Measurements from ENCODE around the gene NPY5R. TPM values are rescaled to one million over a fixed set of nuclear protein-coding genes. Genes with fewer than 3 reads are reported as not detected.

Gene NPY5R
- total RNA-seq, 2 experiments from 2014 or later = not detected

GRCh38 chr4:163393471-163393870, 49.8 kb downstream of the NPY5R start:
- Mint-ChIP-seq H3K27ac (no peak overlapping the region), H3K4me3 (no peak overlapping the region), H3K36me3 (ENCODE audit: low read depth) (no peaks in the 10 kb centered on the region), H3K27me3 (peaks cover 11% of the 10 kb centered on the region), H3K4me1 (ENCODE audit: low read depth) (no peaks in the 10 kb centered on the region), H3K9me3 (no peaks in the 10 kb centered on the region)
- DNase-seq = no peak
- ChIA-PET CTCF (no interaction called here), POLR2A (no interaction called here)
- no peak for TF ChIP-seq CTCF (IDR thresholded peaks at IDR 0.05)
- intact Hi-C loops (cut with micrococcal nuclease) = no loop called here
- ATAC-seq = no peak

GRCh38 chr4:163395055-163395454, 51.4 kb downstream of the NPY5R start:
- no peaks in the 10 kb centered on the region for H3K9me3 Mint-ChIP-seq
- ATAC-seq (no peak), DNase-seq (no peak)
- POLR2A ChIA-PET = no interaction called here
- no peak for TF ChIP-seq CTCF (IDR thresholded peaks at IDR 0.05)
- H3K27me3 Mint-ChIP-seq = peaks cover 11% of the 10 kb centered on the region
- no peak overlapping the region for H3K4me3 Mint-ChIP-seq
- intact Hi-C loops (cut with micrococcal nuclease) = no loop called here
- CTCF ChIA-PET = no interaction called here
- H3K27ac Mint-ChIP-seq = no peak overlapping the region
- H3K36me3 Mint-ChIP-seq (ENCODE audit: low read depth) = no peaks in the 10 kb centered on the region
- H3K4me1 Mint-ChIP-seq (ENCODE audit: low read depth) = no peaks in the 10 kb centered on the region

GRCh38 chr4:163395758-163396157, 52.1 kb downstream of the NPY5R start:
- ATAC-seq = no peak
- Mint-ChIP-seq H3K27me3 (peaks cover 8% of the 10 kb centered on the region), H3K4me3 (no peak overlapping the region), H3K36me3 (ENCODE audit: low read depth) (no peaks in the 10 kb centered on the region), H3K4me1 (ENCODE audit: low read depth) (no peaks in the 10 kb centered on the region), H3K9me3 (no peaks in the 10 kb centered on the region), H3K27ac (no peak overlapping the region)
- ChIA-PET POLR2A (no interaction called here), CTCF (no interaction called here)
- TF ChIP-seq CTCF (IDR thresholded peaks at IDR 0.05) = no peak
- intact Hi-C loops (cut with micrococcal nuclease) = no loop called here
- no peak for DNase-seq

- no peaks in the 10 kb centered on the region for H3K36me3 Mint-ChIP-seq (ENCODE audit: low read depth)
- no peaks in the 10 kb centered on the region for H3K9me3 Mint-ChIP-seq
- ChIA-PET POLR2A (interaction anchor here (0.6 kb wide), 1 partner anchor 43 kb away, joined by 4 read pairs; no protein-coding TSS in a partner anchor), CTCF (no interaction called here)
- H3K27ac Mint-ChIP-seq = no peak overlapping the region
- H3K4me1 Mint-ChIP-seq (ENCODE audit: low read depth) = no peaks in the 10 kb centered on the region
- no peak for TF ChIP-seq CTCF (IDR thresholded peaks at IDR 0.05)
- intact Hi-C loops (cut with micrococcal nuclease) = no loop called here
- peaks cover 5% of the 10 kb centered on the region for H3K27me3 Mint-ChIP-seq
- H3K4me3 Mint-ChIP-seq = no peak overlapping the region
- no peak for DNase-seq
- ATAC-seq = no peak
Measured at GRCh38 chr4:163398238-163398637, 54.5 kb downstream of the NPY5R start.

GRCh38 chr4:163400911-163401310, 57.2 kb downstream of the NPY5R start:
- peaks cover 4% of the 10 kb centered on the region for H3K27me3 Mint-ChIP-seq
- H3K36me3 Mint-ChIP-seq (ENCODE audit: low read depth) = no peaks in the 10 kb centered on the region
- ATAC-seq (no peak), DNase-seq (no peak)
- H3K27ac Mint-ChIP-seq = no peak overlapping the region
- H3K9me3 Mint-ChIP-seq = no peaks in the 10 kb centered on the region
- no peak overlapping the region for H3K4me3 Mint-ChIP-seq
- intact Hi-C loops (cut with micrococcal nuclease) = no loop called here
- ChIA-PET POLR2A (no interaction called here), CTCF (no interaction called here)
- H3K4me1 Mint-ChIP-seq (ENCODE audit: low read depth) = no peaks in the 10 kb centered on the region
- no peak for TF ChIP-seq CTCF (IDR thresholded peaks at IDR 0.05)

Other genes with a start within 250 kb of the NPY5R start
- 10 to 100 TPM; 28.6 to 29.1 TPM for gene NAF1, start 177.0 kb upstream of the NPY5R start, total RNA-seq
- not detected for gene NPY1R, start 11.3 kb upstream of the NPY5R start, total RNA-seq
- not detected for gene TKTL2, start 129.9 kb downstream of the NPY5R start, total RNA-seq
- 10 to 100 TPM; 53.5 to 58.4 TPM for gene TMA16, start 150.8 kb downstream of the NPY5R start, total RNA-seq

All from activated CD8-positive, alpha-beta T cell treated with anti-CD3 and anti-CD28 coated beads for 36 hours (primary cell).